Measurements from ENCODE around the gene MXI1.
"Not testable (repeated sequence)": the region's sequence is repeated elsewhere in the genome, so short reads cannot be mapped to it uniquely, and the experiment has no call there.

Gene MXI1

DNA sequence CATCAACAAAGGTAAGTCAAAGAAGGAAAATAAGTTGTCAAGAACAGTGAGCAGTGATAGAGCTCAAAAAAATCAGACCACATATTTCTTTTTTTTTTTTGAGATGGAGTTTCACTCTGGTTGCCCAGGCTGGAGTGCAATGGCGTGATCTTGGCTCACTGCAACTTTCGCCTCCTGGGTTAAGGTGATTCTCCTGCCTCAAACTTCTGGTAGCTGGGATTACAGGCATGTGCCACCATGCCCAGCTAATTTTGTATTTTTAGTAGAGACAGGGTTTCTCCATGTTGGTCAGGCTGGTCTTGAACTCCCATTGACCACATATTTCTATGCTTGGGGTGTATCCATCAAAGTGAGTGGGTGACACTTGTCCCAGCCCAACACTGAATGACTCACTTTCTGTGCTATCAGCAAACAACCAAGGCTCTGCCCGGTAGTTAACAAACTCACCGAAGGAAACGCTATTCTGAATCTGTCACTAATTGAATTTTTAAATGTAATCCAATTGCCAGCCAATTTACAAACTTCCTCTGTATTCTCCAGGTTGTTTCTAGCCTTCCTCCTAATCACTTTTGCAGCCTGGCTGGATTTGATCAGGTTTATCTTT lies 116.9 kb downstream of the MXI1 start:
- no peak for DNase-seq

DNA sequence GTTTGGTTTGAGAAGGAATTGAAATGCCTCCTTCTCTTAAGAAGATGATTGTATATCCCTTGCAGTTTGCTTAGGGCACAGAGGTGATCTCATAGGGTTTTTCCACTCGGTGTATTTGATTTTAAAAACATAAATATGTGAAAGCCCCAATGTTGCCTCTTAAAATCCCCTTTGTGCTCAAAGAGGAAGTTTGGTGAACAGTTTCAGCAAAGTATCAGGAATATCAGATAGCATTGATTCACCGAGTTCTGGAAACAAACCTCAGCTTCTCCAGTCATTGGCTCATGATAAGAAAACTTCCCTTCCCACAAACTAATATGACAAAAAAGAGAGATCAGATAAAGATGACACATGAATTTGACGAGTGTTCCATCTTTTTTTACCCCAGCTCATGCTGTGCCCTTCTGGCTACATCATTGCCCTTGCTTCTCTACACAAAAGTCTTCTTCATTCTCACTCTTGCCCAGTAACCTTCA lies 117.4 kb downstream of the MXI1 start:
- DNase-seq = no peak

DNA sequence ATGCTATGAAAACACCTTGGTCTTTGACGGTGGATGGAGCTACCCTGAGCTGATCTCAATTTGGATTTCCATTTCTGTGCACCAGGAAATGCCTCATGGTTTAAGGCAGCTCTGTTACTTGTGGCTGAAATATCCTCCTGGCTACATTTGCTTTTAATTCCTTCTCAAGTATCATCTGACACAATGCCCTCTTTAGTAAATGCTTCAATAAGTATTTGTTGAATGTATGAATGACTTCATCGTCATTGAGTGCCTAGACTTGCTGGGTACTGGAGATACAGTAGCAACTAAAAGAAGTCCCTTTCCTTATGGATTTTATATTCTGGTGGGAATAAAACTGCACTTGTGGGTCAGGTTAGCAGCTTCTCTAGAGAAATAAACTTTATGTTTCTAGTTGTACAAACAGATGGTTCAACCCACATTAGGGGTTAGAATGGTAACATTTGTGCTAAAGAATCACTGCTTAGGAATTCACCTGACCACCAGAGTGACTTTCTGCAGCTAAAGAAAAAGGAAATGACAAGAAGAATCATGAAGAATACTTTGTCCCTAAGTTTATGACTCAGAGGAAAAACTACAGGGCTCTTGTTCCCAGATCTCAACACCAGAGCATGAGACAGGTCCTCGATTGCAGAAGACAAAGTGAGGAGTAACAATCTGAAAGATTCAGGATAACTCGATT lies 119.1 kb downstream of the MXI1 start:
- no peak for DNase-seq

DNA sequence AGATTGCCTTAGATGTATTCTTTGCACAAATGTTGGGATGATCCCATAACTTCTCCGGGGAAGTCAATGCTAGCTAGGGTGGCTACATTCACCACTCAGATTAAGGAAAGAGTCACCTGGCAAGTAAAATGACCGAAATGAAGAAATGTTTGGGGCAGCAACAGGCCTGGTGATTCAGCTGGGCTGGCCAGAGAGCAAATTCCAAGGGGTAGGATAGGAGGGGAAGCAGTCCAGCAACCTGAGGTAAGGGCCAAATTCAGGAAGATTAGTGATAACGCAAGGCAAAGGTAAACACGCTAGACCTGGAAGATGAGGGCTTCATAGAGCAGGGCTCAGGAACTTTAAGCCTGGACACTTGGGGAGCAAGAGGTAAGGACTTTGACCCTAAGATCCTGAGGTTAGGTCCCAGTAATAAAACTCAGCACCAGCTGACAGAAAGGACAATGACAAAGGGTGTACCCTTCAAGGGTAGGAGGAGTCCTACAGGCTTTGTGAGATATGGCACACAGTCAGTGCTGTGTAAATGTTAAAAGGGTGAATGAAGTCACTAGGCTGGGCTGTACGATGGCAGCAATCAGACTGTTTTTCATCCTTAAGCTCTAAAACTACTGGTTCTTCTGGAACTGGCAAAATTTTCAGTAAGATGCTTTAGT lies 120.0 kb downstream of the MXI1 start:
- DNase-seq = no peak

DNA sequence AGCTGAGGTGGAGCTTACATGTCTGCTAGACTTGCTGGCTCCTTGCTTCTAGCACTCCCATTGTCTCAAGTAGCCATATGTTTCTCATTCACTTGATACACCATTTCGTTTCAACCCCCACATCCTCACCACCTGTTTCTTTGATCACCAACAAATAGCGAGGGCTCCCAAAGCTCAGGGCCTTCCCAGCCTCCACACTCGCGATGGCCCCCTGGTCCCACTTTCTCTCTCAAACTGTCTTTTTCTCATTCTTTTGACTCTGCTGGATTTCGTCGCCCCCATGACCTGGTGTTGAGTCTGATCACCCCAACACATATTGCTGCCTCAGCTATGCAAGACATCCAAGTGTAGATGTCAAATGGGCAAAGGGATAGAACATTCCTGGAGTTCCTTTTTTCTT lies 123.3 kb downstream of the MXI1 start:
- DNase-seq = no peak

DNA sequence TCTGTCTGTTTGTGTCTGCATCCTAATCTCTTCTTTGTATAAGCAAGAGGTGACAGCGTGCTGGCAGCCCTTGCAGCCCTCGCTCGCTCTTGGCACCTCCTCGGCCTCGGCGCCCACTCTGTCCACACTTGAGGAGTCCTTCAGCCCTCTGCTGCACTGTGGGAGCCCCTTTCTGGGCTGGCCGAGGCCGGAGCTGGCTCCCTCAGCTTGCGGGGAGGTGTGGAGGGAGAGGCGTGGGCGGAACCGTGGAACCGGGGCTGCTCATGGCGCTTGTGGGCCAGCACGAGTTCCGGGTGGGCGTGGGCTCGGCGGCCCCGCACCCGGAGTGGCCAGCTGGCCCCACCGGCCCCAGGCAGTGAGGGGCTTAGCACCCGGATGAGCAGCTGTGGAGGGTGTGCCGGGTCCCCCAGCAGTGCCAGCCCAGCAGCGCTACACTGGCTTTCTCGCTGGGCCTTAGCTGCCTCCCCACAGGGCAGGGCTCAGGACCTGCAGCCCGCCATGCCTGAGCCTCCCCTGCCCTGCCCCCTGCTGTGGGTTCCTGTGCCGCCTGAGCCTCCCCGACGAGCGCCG lies 123.9 kb downstream of the MXI1 start:
- not testable (repeated sequence) for DNase-seq

DNA sequence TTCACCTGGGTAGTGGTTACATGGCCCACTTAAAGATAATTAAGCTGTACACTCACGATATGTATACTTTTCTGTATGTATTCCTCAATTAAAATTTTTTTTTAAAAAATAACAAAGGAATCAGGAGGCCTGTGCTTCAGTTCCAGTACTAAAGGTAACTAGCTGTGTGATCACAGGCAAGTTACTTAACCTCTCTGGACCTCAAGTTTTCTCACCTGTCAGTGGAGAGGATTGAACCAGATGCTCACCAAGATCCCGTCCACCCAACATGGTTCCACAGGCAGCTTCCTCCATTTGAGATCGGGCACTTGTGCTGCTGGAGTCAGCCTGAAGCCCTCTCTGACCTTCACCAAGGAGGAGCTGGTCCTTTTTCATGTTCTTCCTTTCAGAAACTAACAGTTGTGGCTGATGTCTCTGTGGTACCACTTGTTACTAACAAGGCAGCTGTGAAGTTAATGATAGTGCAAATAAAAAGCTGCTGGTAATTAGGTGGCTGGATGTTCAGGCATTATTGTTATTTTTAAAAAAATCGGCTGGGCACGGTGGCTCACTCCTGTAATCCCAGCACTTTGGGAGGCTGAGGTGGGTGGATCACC lies 126.8 kb downstream of the MXI1 start:
- DNase-seq = no peak

DNA sequence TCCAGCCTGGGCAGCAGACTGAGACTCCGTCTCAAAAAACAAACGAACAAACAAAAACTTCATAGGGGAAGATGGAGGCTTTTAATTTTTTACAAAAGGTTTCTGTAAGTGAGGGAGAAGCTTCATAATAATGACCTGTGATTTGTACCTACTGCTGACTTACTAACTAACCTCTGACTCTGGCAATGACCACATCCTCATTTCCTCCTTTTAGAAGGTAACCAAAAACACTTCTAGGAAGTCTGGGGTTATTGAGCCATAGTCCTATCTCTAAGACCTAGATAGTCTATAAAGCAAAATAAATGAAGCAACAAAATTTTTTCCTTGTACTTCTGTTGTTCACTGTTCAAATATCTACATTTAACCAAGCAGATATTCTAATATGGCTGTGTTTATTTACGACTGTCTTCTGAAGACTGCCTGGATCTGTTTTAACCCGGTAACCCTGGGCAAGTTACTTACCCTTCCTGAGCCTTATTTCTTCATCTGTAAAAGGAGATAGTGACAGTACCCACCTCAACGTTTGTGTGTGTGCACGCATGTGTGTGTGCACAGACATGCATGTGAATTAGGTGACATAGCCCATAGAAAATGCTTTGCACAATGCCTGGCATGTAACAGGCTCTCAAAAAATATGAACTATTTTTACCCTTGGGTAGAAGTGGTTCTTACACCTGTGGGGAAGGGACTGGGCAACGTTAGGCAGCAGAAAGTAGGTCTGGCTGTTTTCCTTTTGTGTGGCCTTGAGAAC lies 128.1 kb downstream of the MXI1 start:
- peak; percentile 43 to 54 for DNase-seq

DNA sequence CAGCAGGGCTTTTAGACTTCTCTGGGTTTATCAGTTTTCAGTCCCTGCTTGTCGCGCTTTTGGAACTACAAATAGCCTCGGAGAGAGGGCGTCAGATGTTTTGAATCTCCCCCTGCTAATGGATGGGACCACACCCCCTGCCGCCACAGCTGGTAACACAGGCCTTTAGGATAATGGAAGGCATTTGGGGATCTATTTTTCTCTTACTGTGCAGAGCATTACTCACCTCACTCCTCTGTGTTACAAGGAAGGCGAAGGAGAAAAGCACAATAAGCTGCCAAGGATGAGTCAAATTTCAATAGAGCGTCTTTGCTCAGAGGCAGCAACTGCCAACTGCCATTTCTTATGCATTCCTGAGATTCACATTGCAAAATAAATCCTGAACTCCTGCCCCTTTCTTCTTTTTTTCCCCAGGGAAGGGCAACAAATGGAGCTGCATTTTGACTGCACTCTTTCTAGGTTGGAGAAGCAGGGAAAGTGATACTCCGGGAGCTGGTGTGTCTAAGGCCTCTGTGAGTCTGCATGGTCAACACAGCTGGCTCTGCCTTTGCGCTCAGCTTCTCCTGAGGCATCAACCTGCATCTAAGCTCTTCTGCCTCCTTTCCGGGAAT lies 128.8 kb downstream of the MXI1 start:
- DNase-seq = no peak
